LNCaP clone FGC (cell line): ENCODE data around the gene ADRB2.

ENCODE experiments used
- DNase-seq: peaks from one replicate; pipeline ENCODE4 v3.0.0-alpha.2; 2011; ENCODE audit warnings: low read depth
- H3K4me3 ChIP-seq: 2 replicates; pipeline ENCODE4 v1.5.1; 2011; ENCODE audit warnings: mild to moderate bottlenecking, low read depth, low read length, control low read depth
- TF ChIP-seq, protein P1 (sequence below): IDR thresholded peaks from 2 replicates; pipeline ENCODE4 v1.5.1; 2012; ENCODE audit warnings: mild to moderate bottlenecking; ENCODE audit not compliant: control insufficient read depth, insufficient read depth; ENCODE audit errors: extremely low read depth

Gene ADRB2

DNA sequence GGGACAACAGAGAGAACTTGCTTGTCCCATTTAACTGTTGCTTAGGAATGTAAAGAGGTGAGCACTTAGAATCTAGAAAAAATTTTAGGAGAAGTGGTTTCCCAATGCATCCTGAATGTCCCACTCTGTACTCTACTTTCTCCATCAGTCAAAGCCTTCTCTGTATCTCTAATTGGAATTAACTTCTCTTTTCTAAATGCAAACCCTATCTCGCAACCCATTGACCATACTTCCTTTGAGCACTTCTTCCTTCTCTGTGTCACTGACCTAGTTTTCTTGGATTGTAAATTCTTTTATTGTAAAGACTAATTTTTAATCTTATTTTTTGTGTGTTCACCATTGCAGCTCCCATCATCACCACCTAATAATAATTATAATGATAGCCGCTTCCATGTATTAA lies 33.3 kb downstream of the ADRB2 start:
- no peak overlapping the region for H3K4me3 ChIP-seq
- TF ChIP-seq, protein P1, sequence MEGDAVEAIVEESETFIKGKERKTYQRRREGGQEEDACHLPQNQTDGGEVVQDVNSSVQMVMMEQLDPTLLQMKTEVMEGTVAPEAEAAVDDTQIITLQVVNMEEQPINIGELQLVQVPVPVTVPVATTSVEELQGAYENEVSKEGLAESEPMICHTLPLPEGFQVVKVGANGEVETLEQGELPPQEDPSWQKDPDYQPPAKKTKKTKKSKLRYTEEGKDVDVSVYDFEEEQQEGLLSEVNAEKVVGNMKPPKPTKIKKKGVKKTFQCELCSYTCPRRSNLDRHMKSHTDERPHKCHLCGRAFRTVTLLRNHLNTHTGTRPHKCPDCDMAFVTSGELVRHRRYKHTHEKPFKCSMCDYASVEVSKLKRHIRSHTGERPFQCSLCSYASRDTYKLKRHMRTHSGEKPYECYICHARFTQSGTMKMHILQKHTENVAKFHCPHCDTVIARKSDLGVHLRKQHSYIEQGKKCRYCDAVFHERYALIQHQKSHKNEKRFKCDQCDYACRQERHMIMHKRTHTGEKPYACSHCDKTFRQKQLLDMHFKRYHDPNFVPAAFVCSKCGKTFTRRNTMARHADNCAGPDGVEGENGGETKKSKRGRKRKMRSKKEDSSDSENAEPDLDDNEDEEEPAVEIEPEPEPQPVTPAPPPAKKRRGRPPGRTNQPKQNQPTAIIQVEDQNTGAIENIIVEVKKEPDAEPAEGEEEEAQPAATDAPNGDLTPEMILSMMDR: no peak
- no peak for DNase-seq

DNA sequence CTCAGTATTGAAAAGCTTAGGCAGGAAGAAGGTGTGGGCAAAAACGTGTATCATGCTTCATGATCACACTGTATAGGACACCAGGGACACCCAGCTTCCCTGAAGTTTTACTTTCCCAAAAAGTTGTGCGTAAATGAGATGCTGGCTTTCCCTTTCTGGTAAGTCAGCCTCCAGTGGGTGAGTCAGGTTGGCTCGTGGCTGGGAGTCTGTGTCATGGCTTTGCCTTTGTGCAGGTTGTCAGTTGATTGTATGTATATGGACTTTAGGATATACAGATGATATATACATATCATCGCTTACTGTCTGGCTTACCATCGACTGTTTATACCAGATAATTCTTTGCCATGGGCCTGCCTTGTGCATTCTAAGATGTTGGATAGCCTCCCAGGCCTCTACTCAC lies 34.2 kb downstream of the ADRB2 start:
- TF ChIP-seq, protein P1: no peak
- no peak for DNase-seq
- H3K4me3 ChIP-seq: no peak overlapping the region

DNA sequence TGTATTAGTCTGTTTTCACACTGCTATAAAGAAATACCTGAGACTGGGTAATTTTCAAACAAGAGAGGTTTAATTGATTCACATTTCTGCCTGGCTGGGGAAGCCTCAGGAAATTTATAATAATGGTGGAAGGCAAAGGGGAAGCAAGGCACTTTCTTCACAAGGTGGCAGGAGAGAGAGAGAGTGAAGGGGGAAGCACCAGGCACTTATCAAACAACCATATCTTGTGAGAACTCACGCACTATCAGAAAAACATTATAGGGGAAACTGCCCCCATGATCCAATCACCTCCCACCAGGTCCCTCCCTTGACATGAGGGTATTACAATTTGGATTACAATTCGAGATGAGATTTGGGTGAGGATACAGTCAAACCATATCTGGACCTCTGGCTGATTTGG lies 34.7 kb downstream of the ADRB2 start:
- DNase-seq: no peak
- no peak overlapping the region for H3K4me3 ChIP-seq
- TF ChIP-seq, protein P1: no peak

DNA sequence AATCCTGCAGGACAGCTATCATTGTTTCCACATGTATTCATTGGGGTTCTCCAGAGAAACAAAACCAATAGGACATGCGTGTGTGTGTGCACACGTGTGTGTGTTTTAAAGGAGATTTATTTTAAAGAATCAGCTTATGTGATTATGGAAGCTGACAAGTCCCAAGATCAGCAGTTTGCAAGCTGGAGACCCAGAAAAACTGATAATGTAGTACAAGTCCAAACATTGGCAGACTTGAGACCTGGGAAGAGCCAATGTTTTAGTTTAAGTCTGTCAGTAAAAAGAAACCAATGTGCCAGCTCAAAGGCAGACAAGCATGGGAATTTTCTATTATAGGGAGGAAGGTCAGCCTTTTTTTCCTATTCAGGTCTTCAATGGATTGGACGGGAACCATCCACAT lies 35.3 kb downstream of the ADRB2 start:
- no peak for DNase-seq
- TF ChIP-seq, protein P1: no peak
- no peak overlapping the region for H3K4me3 ChIP-seq

DNA sequence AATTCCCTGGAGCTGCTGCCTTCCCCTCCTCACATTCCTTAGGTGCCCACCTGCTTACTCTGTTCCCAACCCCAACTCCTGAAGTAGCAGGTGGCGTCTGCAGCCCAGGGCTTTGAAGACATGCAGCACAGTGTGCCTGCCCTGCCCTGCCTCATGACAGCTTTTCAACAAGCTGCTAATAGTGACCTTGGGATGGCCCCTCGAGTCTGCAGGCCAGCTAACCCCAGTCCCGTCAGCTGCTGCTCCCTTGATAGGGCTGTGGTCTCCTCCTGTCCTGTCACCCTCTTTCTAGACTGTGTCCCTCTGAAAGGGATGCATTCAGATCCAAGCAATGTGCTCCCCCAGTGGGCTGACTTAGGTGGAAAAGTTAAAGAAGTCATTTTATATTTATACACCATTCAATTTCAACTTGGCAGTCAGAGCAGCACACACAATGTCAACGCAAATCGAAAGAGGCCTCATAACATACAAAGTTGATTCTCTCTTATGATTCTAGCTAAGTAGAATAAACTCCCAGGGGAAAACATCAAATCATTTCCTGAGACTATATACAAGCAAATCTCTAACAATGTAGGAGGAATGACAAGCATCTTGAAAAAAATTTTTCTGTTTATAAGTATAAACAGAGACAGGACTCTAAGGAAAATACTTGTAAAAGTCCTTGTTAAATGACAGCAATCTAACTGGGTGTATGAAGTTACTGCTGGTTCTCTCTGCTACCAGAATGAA lies 37.9 kb downstream of the ADRB2 start:
- peak; percentile 64 for DNase-seq
- TF ChIP-seq, protein P1: no peak
- H3K4me3 ChIP-seq: no peak overlapping the region

DNA sequence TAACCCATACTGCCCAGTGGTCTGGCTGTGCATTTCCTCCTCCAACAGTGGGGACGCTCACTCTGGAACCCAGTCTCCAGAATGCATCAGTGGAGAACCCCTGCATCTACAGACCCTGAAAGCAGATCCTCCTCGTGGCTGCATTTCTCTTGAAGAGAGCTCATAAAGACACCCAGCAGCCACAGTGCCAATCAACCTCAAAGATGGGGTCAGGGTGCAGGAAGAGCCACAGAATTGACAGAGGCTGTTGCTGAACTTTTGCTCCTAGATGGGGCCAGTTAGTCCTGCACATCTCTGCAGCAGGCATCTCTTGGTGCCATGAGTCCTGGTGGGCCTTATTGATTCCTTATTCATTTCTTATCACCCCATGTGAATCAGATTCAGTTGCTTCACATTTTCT lies 39.6 kb downstream of the ADRB2 start:
- DNase-seq: no peak
- H3K4me3 ChIP-seq: no peak overlapping the region
- TF ChIP-seq, protein P1: no peak

DNA sequence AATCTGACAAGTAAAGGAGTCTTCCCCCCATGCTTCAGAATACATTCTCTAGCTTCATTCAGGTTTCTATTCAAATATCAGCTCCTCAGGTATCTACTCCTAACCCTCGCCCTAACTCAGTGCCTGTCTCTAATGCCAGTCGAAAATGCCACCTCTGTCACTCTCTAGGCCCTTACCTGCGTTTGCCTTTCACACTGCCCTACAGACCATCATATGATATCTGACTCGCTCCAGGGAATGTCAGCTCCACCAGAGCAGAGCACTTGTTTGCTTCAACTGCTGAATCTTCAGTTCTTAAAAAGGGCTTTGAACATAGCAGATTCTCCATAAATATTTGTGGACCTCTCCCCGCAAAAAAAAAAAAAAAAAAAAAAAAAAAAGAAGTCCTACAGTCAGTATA lies 46.7 kb downstream of the ADRB2 start:
- TF ChIP-seq, protein P1: no peak
- H3K4me3 ChIP-seq: no peak overlapping the region
- DNase-seq: no peak
